Right kidney (tissue), 1 donor: ENCODE measurements around the gene CHTF18.
"Not testable (repeated sequence)": the region's sequence is repeated elsewhere in the genome, so short reads cannot be mapped to it uniquely, and the experiment has no call there.

Experiments used
- DNase-seq: peaks from one replicate; pipeline ENCODE4 v3.0.0-alpha.2; 2016

CHTF18 gene

DNA sequence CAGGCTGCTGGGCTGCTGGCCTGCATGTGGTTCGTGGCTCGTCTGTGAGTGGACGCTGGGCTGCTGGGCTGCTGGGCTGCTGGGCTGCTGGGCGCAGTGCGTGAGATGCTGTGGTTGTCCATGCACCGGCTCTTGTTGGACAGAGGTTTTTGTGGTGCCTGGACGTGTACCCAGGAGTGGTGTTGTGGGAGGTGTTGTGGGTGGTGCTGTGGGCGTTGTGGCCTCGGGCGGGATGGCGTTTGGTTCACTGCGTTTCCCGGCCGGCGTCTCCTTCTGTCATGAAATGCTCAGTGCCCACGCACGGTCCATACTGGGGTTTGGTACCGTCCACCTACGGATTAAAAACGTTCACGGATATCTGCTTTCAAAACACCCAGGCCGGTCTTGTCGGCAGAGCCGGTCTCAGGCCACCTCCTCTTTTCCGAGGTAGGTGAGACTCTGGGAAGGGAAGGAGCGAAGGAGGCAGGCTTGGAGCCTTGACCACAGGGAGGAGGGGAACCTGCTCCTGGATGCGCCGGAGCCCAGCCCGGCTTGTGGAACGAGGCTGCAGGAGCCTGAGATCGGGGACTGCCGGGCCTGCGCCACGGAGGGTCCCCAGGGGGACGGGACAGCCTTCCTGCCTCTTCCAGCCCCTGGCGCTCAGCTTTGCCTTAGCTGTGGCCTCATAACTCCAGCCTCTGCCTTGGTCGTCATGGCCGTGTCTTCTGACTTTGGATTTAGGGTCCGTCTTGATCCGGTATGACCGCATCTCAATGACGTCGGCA, 41.9 kb downstream of the CHTF18 start:
- DNase-seq, result no peak

DNA sequence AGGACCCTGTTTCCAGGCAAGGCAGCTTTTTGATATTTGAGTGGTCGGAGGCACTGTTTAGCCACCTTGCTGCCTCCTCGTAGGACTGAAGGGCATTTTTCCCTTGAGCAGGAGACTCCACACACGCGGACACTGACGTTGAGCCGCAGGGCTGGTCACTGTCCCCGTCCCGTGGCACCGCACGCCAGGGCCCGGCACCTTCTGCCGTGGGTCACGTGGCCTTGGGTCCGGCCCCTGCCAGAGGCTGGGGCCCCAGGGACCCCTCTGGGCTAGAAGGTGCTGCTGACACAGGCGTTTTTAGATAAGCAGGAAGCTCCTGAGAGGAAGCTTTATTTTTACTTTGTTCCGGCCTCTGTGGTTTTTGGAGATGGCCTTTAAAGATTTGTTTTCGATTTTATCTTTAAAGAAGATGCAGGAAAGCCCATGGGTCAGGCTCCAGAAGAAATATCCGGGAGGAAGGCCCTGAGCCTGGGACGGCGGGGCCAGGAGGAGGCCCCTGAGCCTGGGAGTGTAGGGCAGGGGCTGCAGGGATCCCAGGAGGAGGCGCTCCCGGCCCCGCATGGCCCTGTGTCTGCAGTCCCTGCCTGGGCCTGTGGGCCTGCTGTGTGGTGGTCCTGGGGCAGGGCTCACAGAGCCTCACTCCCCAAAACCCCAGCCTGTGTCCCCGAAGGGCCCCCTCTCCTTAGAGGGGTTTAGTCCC, 42.6 kb downstream of the CHTF18 start:
- DNase-seq, result no peak

DNA sequence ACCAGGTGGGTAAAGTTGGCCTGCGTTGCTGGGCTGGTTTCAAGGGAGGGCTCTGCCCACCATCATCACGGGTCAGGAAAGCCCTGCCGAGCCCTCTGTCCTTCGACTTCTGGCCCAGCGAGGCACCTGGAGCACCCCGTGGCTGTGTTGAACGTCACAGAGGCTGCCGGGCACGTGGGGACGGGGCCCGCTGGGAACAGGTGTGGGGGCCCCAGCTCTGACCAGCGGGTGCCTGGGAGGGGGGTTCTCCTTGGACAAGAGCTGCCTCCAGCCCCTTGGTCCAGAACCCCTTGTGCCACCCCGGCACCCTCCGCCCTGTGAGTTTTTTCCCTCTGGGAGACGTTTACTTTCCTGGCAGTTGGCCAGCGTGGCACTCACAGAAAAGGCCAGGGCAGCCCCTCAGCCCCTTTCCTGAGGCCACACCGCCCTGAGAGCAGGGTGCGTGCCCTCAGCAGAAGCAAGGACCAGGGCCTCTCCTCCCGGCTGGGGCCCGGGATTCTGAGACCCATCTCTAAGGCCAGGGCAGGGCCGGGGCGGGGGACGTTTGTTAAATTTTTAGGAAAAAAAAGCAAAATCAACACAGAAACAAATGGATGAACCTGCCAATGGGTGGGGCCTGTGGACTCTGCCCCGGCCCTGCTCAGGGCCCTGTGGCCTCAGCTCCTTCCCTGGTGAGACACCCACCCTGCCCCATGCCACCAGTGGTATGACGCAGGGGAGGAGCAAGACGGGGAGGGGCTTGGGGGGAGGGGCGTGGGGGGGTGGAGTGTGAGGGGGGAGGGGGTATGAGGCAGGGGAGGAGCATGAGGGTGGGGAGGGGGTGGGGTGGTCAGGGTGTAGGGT, 43.4 kb downstream of the CHTF18 start:
- no peak for DNase-seq

DNA sequence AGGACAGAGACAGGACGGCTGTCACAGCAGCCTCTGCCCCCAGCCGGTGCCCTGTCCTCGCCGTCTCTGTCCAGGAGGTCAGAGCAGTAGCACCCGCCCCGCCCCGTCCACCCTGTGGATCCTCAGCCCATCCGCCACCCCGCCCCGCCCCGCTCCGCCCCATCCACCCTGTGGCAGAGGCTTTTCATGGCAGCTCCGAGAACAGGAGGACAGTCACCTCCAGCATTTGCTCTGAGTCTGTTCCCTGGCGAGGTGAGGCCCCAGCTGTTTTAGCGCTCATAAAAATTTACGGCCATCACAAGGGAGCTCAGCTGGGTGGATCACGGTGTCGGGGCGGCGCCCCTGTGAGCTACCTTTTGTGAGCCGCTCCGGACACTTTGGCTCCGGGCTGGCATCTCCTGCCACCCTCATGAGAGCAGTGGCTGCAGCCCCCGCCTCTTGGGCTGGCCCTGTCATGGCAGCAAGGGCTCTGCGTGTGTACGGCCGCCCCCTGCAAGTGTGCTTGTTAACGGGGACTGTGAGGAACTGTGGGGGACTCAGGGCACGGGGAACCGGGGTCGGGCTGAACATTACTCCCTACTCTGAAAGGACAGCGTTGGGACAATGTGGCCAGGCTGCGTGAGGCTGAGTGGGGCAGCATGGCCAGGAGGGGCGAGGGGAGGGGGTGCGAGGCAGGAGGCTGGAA, 44.4 kb downstream of the CHTF18 start:
- DNase-seq, result no peak

DNA sequence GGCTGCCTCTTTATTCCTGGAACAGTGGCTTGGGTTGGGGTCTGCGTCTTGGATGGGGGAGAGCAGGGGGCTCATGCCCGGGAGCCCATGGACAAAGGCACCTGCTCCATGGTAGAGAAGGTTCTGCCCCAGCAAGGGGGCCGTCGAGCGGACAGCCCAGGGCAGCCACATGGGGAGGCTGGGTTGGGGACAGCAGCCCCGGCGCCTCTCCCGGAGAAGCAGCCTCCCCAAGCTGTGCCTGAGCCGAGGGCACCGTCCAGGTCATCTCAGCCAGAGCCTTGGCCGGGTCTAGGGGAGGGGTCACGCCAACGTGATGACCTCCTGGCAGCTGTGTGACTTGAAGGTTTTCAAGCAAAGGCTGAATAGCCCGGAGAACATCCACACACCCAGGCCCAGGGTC, 45.0 kb downstream of the CHTF18 start:
- DNase-seq, result no peak

DNA sequence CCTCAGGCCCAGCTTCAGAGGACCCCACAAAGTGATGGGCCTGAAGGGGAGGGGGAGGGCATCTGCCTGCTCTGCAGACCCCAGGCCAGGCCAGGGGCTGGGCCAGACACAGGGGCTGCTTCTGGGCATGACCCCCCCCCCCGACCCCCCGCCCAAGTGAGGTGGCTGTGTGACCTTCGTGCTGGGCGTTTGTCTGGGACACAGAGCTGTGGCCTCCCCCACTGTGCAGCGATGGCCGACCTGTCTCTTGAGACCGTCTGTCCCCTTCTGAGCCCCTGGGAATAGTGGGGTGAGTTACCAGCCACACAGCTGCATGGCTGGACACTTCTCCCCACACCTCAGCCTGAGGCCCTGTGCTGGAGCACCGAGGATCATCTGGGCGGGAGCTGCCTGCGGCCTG, 47.0 kb downstream of the CHTF18 start:
- no peak for DNase-seq

DNA sequence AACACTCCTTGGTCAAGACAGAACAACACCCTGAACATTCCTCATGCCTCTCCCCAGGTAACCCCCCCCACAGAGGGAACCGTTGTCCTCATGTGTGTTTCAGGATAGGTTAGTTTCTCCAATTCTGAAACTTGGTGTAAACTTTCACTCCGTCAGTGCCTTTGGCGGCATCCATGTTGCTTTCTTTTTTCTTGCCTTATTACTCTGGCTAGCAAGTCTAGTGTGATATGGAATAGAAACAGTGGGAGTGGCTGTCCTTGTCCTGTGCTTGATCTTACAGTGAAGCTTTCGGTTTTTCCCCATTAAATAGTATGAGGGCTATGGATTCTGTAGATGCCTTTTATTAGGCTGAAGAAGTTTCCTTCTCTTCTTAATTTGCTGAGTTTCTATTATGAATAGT, 47.8 kb downstream of the CHTF18 start:
- no peak for DNase-seq

DNA sequence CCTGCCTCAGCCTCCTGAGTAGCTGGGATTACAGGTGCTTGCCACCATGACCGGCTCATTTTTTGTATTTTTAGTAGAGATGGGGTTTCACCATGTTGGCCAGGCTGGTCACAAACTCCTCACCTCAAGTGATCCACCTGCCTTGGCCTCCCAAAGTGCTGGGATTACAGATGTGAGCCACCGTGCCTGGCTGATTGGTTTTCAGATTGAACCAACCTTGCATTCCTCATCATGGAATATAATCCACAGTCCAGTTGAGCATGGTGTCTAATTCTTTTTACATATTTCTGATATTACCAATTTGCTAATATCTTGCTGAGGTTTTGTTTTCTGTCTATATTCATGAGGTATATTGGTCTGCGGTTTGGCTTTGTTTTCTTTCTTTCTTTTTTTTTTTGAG, 48.4 kb downstream of the CHTF18 start:
- not testable (repeated sequence) for DNase-seq

DNA sequence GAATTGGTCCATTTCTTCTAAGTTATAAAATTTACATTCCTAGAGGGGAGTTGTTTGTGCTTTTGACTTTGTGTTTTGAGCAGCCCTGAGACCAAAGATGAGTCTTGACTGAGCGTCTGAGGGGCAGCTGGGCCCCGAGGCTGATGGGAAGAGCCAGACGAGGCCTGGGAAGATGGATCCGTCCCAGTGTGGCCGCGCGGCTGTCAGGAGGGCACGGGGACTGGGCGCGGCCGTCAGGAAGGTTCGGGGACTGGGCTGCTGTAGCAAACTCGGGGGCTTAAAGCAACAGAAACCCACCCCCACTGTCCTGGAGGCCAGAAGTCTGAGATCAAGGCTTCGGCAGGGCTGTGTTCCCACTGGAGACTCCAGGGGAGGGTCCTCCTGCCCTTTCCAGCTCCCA, 50.3 kb downstream of the CHTF18 start:
- DNase-seq, result no peak

DNA sequence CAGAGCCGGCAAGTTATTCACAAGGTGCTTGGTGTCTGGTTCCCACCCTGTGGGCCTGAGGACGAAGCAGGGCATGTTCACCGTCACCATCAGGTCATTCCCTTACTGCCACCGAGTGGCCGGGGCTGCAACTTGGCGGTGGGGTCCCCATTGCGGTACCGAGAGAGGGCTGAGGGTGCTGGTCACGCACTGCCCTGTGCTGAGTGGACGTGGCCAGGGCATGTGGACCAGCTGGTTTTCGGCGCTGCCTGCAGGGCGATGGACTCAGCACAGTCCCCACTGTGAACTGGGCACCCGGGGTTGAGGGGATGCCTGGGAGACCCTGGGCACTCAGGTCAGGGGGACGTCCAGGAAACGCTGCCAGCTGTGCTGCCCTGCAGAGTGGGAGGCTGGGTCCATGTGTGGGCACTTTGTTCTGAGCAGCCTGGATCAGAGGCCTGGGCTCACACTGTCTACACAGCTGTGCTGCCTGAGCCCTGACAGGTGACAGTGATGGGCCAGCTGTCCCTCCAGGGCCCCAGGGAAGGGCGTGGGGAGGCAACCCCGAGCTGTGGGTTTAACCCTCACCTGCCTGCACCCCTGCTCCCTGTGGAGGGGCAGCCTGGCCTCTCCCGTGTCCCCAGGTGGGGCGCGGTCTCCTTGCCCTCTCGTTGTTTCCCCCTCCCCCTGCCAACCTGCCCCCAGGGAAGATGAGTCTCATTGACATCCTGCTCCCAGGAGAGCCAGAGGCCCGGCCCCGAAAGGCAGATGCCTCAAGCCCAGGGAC, 51.4 kb downstream of the CHTF18 start:
- DNase-seq, result no peak

DNA sequence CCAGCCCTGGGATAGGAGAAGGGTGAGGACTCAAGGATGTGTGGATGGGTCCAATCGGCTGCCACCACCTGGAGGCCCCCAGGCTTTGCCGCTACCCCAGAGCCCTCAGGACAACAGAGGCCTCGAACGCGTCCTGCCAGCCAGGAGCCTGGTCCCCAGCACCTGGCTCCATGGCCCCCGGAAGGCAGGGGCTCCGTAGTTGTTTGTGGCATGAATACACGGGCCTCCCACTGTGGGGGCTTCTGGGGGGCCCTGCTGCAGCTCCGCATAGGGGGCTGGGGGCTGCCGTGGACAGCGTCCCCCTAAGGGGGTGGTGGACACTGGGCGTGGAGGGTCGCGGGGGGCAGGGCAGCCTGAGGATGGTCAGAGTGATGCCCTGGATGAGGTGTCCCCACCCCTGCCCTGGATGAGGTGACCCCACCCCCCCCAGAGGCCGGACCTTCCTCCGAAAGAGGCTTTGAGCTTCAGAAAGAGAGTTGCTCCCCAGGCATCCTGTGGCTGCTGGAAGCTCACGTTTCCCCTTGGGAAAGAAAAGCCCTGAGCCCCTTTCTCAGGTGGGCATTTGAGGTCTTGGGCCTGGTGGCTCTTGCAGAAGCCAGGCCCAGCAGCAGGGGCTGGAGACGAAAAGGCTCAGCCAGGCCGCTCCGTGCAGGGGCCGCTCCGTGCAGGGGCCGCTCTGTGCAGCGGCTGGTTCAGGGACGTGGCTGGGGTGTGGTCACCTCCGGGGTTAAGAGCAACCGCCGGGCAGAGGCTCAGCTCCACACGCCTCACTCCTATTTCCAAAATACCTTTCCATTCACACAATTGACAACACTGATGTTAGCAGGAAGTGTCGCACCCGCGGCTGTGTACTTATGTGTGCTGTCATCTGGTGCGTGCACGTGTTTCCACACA, 52.4 kb downstream of the CHTF18 start:
- DNase-seq, result no peak

DNA sequence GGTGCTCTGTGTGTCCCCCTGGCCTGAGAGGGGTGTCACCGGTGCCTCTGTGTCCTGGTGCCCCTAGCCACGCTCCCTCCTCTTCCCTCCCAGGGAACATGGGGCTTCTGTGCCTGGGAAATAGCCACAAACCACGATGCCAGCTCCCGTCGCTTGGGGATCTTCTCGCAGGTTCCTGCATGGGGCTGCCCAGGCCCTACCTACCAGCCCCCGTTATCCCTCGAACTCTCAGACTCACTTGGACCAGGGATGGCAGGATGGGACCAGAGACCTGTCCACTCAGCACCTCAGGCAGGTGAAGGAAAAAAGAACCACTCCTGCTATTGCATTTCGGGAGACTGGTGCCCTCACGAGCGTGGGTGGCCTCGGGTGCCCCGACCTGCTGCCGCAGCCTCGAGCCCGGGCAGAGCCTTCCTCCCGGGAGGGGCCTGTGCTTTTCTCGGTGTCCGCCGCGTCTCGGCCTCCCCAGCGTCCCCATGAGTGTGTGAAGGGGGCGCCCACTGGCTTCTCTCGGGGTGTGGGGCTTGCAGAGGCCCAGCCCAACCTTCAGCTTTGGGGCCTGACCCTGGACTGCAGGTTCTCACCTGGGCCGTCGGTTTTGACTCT, 53.1 kb downstream of the CHTF18 start:
- DNase-seq, result no peak

DNA sequence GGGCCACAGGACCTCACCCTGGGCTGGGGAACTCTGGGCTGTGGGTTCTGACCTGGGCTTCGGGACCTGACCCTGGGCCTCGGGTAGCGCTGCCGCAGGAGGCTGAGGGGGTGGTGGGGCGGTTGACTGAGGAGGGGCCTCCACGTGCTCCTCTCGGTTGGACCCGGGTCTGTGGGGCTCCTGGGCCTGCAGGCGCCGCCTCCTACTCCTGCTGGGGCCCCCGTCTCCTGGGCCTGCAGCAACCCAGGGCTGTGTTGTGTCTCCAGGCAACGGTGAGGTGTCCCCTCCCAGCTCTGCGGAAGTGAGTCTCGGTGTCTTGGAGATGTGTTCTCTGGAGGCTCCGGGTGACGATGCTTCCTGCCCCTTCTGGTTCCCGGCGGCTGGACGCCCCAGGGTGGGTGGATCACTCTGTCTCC, 53.6 kb downstream of the CHTF18 start:
- no peak for DNase-seq

DNA sequence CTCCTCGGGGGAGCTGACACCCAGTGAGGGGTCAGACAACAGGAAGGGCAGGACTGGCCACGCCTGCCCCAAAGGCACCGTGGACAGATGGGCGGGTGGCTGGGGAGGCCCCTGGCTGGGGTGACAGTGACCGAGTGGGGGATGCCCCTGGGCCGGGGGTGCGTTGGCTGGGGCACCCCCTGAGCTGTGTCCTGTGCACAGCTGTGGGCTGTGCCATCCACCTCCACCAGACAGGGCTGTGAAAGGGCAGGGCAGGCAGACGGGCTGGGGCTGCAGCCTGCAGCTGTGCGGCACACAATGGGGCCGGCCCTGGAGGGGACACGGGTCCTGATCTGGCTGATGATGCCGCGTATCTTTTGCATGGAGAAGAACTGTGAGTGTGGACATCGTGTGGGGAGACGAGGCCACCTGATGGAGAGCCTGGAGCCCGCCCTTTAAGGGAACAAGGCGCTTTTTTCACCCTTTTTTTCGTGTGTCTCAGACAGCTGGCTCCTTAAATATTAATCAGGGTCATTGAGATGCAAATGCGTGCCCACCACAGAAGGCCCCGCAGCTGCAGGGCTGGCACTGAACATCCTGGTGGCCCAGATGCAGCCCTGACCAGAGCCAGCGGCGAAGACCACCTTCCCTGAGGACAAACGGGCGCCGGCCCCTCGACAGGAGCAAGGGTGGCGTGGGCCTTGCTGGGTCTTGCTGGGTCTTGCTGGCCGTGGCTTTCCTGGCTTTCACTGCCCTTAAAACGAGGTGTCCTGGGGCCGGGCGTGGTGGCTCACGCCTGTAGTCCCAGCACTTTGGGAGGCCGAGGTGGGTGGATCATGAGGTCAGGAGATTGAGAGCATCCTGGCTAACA, 54.5 kb downstream of the CHTF18 start:
- DNase-seq, result no peak

DNA sequence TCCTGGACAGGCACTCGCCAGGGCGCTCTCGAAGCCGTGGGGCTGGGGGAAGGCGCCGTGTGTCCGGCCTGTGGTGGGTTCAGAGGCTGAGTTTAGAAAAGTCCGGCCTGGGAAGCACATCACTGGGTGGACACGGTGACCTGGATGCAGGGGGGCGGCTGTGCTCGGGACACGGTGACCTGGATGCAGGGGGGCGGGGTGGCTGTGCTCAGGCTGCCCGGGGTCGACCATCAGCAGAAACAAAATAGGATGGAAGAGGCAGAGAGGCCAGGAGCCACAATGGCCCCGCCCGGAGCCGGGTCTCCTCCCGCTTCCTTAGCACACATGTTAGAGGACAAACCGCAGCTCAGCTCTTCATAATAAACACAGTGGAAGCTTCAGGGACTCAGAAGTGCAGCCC, 55.4 kb downstream of the CHTF18 start:
- DNase-seq, result no peak

DNA sequence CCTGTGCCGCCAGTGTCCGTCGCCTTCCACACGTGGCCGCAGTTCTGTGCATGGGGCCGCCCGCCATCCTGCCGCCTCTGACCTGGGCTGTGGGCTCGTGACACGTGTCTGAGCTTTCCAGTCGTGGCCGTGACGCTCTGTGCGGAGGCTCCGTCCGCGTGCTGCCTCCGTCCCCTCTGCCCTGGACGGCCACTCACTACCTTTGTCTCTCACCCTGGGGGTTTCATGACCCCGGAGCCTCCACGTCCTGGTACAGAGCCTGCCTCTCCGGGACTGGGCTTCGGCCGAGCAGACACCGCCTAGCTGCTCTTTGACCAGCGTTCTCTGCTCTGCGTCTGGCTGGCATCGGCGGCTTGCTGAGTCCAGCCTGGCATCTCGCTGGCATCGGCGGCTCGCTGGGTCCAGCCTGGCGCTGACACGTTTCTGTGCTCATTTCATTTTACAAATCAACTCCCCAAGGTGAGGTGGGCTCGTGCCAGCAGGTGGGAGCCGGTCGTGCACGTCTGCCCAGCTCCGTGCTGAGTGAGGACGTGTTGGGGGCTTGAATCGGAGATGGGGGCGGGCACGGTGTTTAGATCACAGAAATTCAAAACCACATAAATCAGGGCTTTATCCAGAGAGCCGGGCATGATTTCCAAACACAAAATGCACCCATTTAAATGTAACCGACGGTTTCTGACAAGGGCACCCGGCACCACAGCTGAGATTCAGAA, 56.4 kb downstream of the CHTF18 start:
- no peak for DNase-seq

DNA sequence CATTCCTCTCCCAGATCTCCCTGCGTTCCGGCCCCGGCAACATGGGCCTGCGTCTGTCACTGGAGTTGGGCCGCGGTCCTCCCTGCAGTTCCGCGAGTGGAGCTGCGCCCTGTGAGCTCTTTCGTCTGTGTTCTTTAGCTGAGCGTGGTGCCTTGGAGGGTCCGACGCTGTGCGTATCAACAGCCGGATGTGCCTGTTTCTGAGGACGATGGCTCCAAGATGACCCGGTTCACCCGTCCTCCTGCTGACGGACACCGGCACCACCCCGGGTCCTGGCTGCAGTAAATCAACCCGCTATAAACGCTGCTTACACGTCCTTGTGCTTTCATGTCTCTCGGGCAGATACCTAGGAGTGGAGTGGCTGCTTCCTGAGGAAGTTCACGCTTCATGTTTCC, 56.9 kb downstream of the CHTF18 start:
- peak; percentile 45 for DNase-seq

DNA sequence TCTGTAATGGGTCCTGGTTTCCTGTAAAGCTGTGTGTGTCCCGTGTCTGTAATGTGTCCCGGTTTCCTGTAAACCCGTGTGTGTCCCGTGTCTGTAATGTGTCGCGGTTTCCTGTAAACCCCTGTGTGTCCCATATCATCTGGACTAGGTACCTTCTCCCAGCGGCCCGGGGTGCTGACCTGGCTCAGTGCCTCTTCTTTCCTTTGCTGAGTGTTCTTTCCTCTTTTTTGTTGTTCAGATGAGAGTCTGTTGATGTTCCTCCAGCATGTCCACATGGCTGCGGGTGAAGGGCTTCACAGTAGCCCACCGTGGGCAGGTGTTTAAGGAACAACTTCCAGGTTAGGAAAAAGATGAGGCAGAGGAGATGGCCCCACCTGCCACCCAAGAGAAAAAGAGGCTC, 58.7 kb downstream of the CHTF18 start:
- DNase-seq, result no peak
